Heart left ventricle (tissue), 16 donors: ENCODE data around the gene MLST8. TPM values are rescaled to one million over a fixed set of nuclear protein-coding genes. Genes with fewer than 3 reads are reported as not detected.
A peak's percentile ranks its signal among the peaks of the same experiment; 100 is the strongest.

Source experiments
- ATAC-seq, 4 donors: fragments of 200-7000 bp; cut with Tn5 transposase; one replicate each; pipeline ENCODE4 v1.9.1; 2020 to 2022; ENCODE audit warnings: moderate library complexity in 4 of 4, mild to moderate bottlenecking in 3 of 4, moderate number of reproducible peaks in 1 of 4
- DNase-seq, 5 donors: peaks; one replicate each; pipeline ENCODE4 v3.0.0-alpha.2; 2020
- H3K27ac ChIP-seq, 12 donors: fragments of 200-600 bp; sonication (generic) in 4 of 12; one replicate each; pipeline versions ENCODE4 v1.5.0 to v1.8.0; 2016 to 2022; ENCODE audit warnings: mild to moderate bottlenecking in 2 of 12
- H3K27me3 ChIP-seq, 9 donors: fragments of 200-600 bp; sonication (generic) in 2 of 9; one replicate each; pipeline versions ENCODE4 v1.5.1 to v1.8.0; 2016 to 2022; ENCODE audit warnings: mild to moderate bottlenecking in 3 of 9
- H3K36me3 ChIP-seq, 9 donors: fragments of 200-600 bp; sonication (generic) in 2 of 9; one replicate each; pipeline versions ENCODE4 v1.5.0 to v1.8.0; 2018 to 2022; ENCODE audit warnings: mild to moderate bottlenecking in 2 of 9
- H3K4me1 ChIP-seq, 12 donors: fragments of 200-600 bp; sonication (generic) in 4 of 12; one replicate each; pipeline versions ENCODE4 v1.5.0 to v1.8.0; 2016 to 2022; ENCODE audit warnings: mild to moderate bottlenecking in 3 of 12
- H3K4me3 ChIP-seq, 12 donors: fragments of 200-600 bp; sonication (generic) in 4 of 12; one replicate each; pipeline versions ENCODE4 v1.5.0 to v1.8.0; 2017 to 2022; ENCODE audit warnings: mild to moderate bottlenecking in 9 of 12, moderate library complexity in 4 of 12
- H3K9me3 ChIP-seq, 12 donors: fragments of 200-600 bp; sonication (generic) in 4 of 12; one replicate each; pipeline versions ENCODE4 v1.5.0 to v1.8.0; 2016 to 2022; ENCODE audit warnings: mild to moderate bottlenecking in 1 of 12
- CTCF ChIP-seq, 12 donors: fragments of 200-600 bp; sonication (generic) in 4 of 12; IDR thresholded peaks; one replicate each; pipeline versions ENCODE4 v1.5.0 to v1.8.0; 2018 to 2022; ENCODE audit warnings: antibody characterized with exemption in 12 of 12, mild to moderate bottlenecking in 5 of 12
- POLR2A ChIP-seq, 2 donors: fragments of 450-650 bp; IDR thresholded peaks; one replicate each; pipeline ENCODE4 v1.6.1; 2017; ENCODE audit warnings: antibody characterized with exemption in 2 of 2, mild to moderate bottlenecking in 2 of 2, moderate library complexity in 2 of 2
- WGBS, 4 donors: extraction: QIAGEN DNeasy Blood & Tissue Kit in 2 of 4; methylation state at CpG; one replicate each; pipeline versions ENCODE4 v1.1.5 to v1.1.7; 2013 to 2018; 5-methylcytosine and 5-hydroxymethylcytosine counted together
- intact Hi-C, 10 donors: fragments of 100-400 bp; cut with DNase I; formaldehyde crosslinking; loops; one replicate each; pipeline versions ENCODE4 v1.11.1 to v1.14.2; 2022
- polyA plus RNA-seq, 2 donors: library from polyadenylated mRNA; stranded (reverse); fragments of 200-250 nt; gene quantifications; one replicate each; pipeline ENCODE4 v1.2.3, GENCODE V29; 2013
- total RNA-seq, 9 donors: library from RNA; depleted of rRNA in 2 of 9; stranded (reverse); fragments of >200 nt in 2 of 9; fragmentation: NEBNext Ultra II Directional in 3 of 9; extraction: Animal tissue kit (Norgen Biotek cat#: 25700) in 3 of 9; gene quantifications; one replicate each; pipeline versions ENCODE4 v1.1.0 to v1.2.4, GENCODE V29; 2016 to 2023
- donor health status: ischemic (EF 13 %, LVEDD 7.1; RV severe dilation, severe dysfunction).
- donor health status: healthy with polysubstance abuse.
- donor health status: DM: no; HTN: yes; CAD: no.
- donor health status: DM: no; HTN: no; CAD: no.
- donor health status: ischemic (EF 25% LVEDD 6.9; RV normal size, moderate dysfunction).
- donor health status: ischemic (EF 25% LVEDD 5.7; RV mildly dilated, moderate dysfunction).
- donor health status: healthy.
- donor health status: DM: yes; HTN: yes; CAD: no.
- donor health status: ischemic (EF 35%, LVEDD 5.7; RV mildly dilated, moderate dysfunction).
- donor health status: nonischemic (EF 11% LVEDD 7.7; RV severe dilation, severe dysfunction).
- donor health status: DM: yes; HTN: yes; CAD: no.
- donor health status: PGD.
- donor health status: ischemic (EF 29% LVEDD 5.4; RV normal size, mild dysfunction).
- donor health status: nonischemic (EF 23%, LVEDD 6.1; RV moderate dilation, normal function).

The MLST8 gene
- total and polyA plus RNA-seq, 11 donors, result 19.8 to 49.0 (median 23.5) TPM

DNA sequence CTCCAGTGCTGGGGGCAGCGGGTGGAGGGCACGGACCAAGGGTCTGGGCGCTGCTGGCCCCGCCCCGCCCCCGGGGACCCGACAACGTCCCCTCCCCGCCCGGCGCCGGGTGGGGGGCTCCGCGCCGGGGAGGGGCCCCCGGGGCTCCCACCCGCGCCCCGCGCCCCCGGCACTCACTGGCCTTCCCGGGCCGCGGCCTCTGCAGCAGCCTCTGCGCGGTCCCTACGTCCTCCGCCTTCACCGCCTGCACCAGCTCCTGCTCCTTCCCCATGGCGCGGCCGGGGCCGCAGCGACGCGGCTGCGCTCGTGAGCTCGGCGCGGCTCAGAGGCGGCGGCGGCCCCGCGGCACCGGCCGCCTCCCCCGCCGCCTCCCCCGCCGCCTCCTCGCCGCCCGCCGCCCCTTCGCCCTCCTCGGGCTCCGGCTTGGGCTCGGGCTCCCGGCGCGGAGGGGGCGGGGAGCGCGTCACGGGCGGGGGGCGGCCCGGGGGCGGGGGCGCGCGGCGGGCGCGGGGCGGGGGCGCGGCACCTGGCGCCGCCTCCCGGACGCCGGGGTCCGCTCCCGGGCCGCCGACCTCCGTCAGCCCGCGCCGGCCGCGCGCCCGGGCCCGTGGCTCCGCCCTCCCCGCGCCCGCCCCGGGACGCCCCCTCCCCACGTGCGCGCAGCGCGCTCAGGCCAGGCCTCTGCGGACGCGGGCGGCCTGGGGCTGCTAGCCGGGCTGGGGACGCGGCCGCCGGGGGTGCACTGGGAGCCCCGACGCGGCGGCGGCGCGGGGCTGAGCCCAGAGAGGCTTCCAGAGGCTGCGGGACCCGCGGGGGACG lies 8.9 kb upstream of the MLST8 start, which contains the start of gene CASKIN1:
TSS of gene CASKIN1 (minus strand) at position 444 of the 819 bp plus-strand sequence. CDS start at position 271, 173 bp downstream.
- peak in 1 of 4 donors; percentile 27 for ATAC-seq
- Histone ChIP-seq H3K4me3 (peak within 1 kb of the TSS; percentile 12 to 63 (median 38)), H3K9me3 (no peaks in the 10 kb centered on the region), H3K4me1 (peaks cover 0 to 22% (median 8%) of the 10 kb centered on the region in 12 donors), H3K36me3 (no peaks in the 10 kb centered on the region), H3K27me3 (peaks cover 8 to 45% (median 23%) of the 10 kb centered on the region in 9 donors), H3K27ac (no peak within 1 kb of the TSS)
- intact Hi-C loops, result loop anchor here in 1 of 10 donors (10.0 kb wide), 1 partner anchor 298 kb away; no protein-coding TSS in a partner anchor
- WGBS, 4 donors, result 0 to 4% (median 1%) methylated on average over 17 to 129 of the region's 129 CpGs
- no peak for TF ChIP-seq POLR2A (IDR thresholded peaks at IDR 0.05)
- no peak for TF ChIP-seq CTCF (IDR thresholded peaks at IDR 0.05)
- no peak for DNase-seq

DNA sequence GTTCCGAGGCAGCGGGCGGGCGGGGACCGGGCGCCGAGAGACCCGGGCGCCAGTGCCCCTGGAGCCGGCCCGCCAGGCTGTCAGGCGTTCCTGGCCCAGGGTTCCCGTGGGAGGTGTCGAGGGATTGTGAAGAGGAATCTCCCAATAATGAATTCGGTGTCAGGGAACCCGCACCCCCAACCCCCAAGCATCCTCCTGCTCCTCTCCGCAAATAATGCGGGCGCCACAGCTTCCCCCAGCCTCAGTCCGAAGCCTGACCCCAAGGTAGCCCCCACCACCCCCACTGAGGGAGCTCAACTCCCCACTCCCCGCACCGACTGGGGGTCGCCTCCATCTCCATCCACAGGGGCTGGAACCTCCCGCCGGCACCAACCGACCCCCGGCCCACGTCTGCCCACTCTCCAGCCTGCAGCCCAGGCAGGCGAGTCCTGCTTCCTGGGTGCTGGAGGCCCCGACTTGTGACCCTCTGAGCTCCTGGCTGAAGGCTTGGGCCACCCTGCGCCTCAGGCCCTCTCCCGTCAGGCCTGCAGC lies 8.2 kb upstream of the MLST8 start:
- Histone ChIP-seq H3K36me3 (no peaks in the 10 kb centered on the region), H3K4me1 (peaks cover 0 to 19% (median 8%) of the 10 kb centered on the region in 12 donors), H3K27me3 (peaks cover 8 to 45% (median 23%) of the 10 kb centered on the region in 9 donors), H3K27ac (no peak overlapping the region), H3K9me3 (no peaks in the 10 kb centered on the region), H3K4me3 (peak overlapping the region in 8 of 12 donors; percentile 4 to 63 (median 34))
- no peak for ATAC-seq
- DNase-seq, result no peak
- 11 to 40% (median 28%) methylated on average over 16 to 32 of the region's 32 CpGs for WGBS, 4 donors
- no peak for TF ChIP-seq POLR2A (IDR thresholded peaks at IDR 0.05)
- no peak for TF ChIP-seq CTCF (IDR thresholded peaks at IDR 0.05)
- intact Hi-C loops, result loop anchor here in 1 of 10 donors (10.0 kb wide), 1 partner anchor 298 kb away; no protein-coding TSS in a partner anchor

GRCh38 chr16:2197765-2198164 lies 7.5 kb upstream of the MLST8 start:
- H3K9me3 ChIP-seq, result no peaks in the 10 kb centered on the region
- no peak for DNase-seq
- H3K27me3 ChIP-seq, result peaks cover 8 to 45% (median 23%) of the 10 kb centered on the region in 9 donors
- WGBS, 4 donors, result 81 to 89% (median 87%) methylated on average over 5 to 6 of the region's 6 CpGs
- no peak overlapping the region for H3K4me3 ChIP-seq
- intact Hi-C loops, result loop anchor here in 1 of 10 donors (10.0 kb wide), 1 partner anchor 297 kb away; no protein-coding TSS in a partner anchor
- ATAC-seq, result no peak
- H3K4me1 ChIP-seq, result peaks cover 0 to 19% (median 8%) of the 10 kb centered on the region in 12 donors
- H3K27ac ChIP-seq, result no peak overlapping the region
- H3K36me3 ChIP-seq, result no peaks in the 10 kb centered on the region
- TF ChIP-seq CTCF (IDR thresholded peaks at IDR 0.05) (no peak), POLR2A (IDR thresholded peaks at IDR 0.05) (no peak)

GRCh38 chr16:2198283-2198682 lies 7.0 kb upstream of the MLST8 start:
- no peak for TF ChIP-seq POLR2A (IDR thresholded peaks at IDR 0.05)
- no peak for TF ChIP-seq CTCF (IDR thresholded peaks at IDR 0.05)
- Histone ChIP-seq H3K27ac (no peak overlapping the region), H3K4me1 (peaks cover 0 to 19% (median 8%) of the 10 kb centered on the region in 12 donors), H3K27me3 (peaks cover 8 to 45% (median 23%) of the 10 kb centered on the region in 9 donors), H3K36me3 (no peaks in the 10 kb centered on the region), H3K9me3 (no peaks in the 10 kb centered on the region), H3K4me3 (no peak overlapping the region)
- DNase-seq (no peak), ATAC-seq (no peak)
- WGBS, 4 donors, result 63 to 78% (median 65%) methylated on average over 4 of the region's 4 CpGs
- intact Hi-C loops, result loop anchor here in 1 of 10 donors (10.0 kb wide), 1 partner anchor 297 kb away; no protein-coding TSS in a partner anchor
